WTC11 (cell line): ENCODE data around the gene TIGD3. TPM values are rescaled to one million over a fixed set of nuclear protein-coding genes. Genes with fewer than 3 reads are reported as not detected.

Experiments used
- ATAC-seq: fragments of 200-7000 bp; cut with Tn5 transposase; 2 replicates; pipeline ENCODE4 v1.10.0; 2021; ENCODE audit warnings: mild to moderate bottlenecking, moderate library complexity
- CTCF ChIA-PET: fragments of 300-600 bp; sonication (Branson Sonifier 250); formaldehyde crosslinking; loops from one replicate; lab custom pipeline; 2021; ENCODE audit warnings: antibody characterized with exemption; lab: Charles Lee
- POLR2A ChIA-PET: fragments of 350-600 bp; sonication (Branson Sonifier 250); formaldehyde crosslinking; loops from one replicate; lab custom pipeline; 2021; ENCODE audit warnings: antibody characterized with exemption; lab: Charles Lee
- DNase-seq: peaks from one replicate; pipeline ENCODE4 v3.0.0; 2021; ENCODE audit warnings: low spot score
- H3K27ac Mint-ChIP-seq: 2 replicates; pipeline ENCODE4 v1.8.0; 2021; ENCODE audit warnings: mixed read lengths
- H3K27me3 Mint-ChIP-seq: 2 replicates; pipeline ENCODE4 v1.8.0; 2021; ENCODE audit warnings: low read depth, mild to moderate bottlenecking, moderate library complexity, mixed read lengths
- H3K36me3 Mint-ChIP-seq: 2 replicates; pipeline ENCODE4 v1.8.0; 2021; ENCODE audit warnings: mixed read lengths
- H3K4me1 Mint-ChIP-seq: 2 replicates; pipeline ENCODE4 v1.8.0; 2022; ENCODE audit warnings: mixed read lengths
- H3K4me3 Mint-ChIP-seq: 2 replicates; pipeline ENCODE4 v1.8.0; 2021; ENCODE audit warnings: mild to moderate bottlenecking, moderate library complexity, mixed read lengths
- H3K9me3 Mint-ChIP-seq: 2 replicates; pipeline ENCODE4 v1.8.0; 2021; ENCODE audit warnings: mixed read lengths
- AFF4 ChIP-seq: sonication (generic); formaldehyde crosslinking; IDR thresholded peaks from 2 replicates; pipeline ENCODE4 v1.8.1; 2023; ENCODE audit warnings: mild to moderate bottlenecking, missing genetic modification reagents, borderline replicate concordance
- ATF1 ChIP-seq: sonication (generic); formaldehyde crosslinking; IDR thresholded peaks from 2 replicates; pipeline ENCODE4 v1.8.1; 2023; ENCODE audit warnings: mild to moderate bottlenecking, moderate library complexity, missing genetic modification reagents
- ATF6 ChIP-seq: sonication (generic); formaldehyde crosslinking; IDR thresholded peaks from 2 replicates; pipeline ENCODE4 v1.8.1; 2023; ENCODE audit warnings: mild to moderate bottlenecking, missing genetic modification reagents
- E2F4 ChIP-seq: sonication (generic); formaldehyde crosslinking; IDR thresholded peaks from 2 replicates; pipeline ENCODE4 v1.8.1; 2022; ENCODE audit warnings: low read depth, mild to moderate bottlenecking, moderate library complexity, missing genetic modification reagents, borderline replicate concordance
- EMX1 ChIP-seq: fragments of 250-450 bp; sonication (Bioruptor Pico); IDR thresholded peaks from 2 replicates; pipeline ENCODE4 v1.8.0; 2021; ENCODE audit warnings: mild to moderate bottlenecking
- ESRRA ChIP-seq: sonication (generic); formaldehyde crosslinking; IDR thresholded peaks from 2 replicates; pipeline ENCODE4 v1.8.1; 2022; ENCODE audit warnings: mild to moderate bottlenecking, missing genetic modification reagents, borderline replicate concordance
- GRHL2 ChIP-seq: fragments of 250-450 bp; sonication (Bioruptor Pico); IDR thresholded peaks from 2 replicates; pipeline ENCODE4 v1.8.0; 2022; ENCODE audit warnings: mild to moderate bottlenecking, moderate library complexity; ENCODE audit not compliant: insufficient replicate concordance, severe bottlenecking
- JUN ChIP-seq: sonication (generic); formaldehyde crosslinking; IDR thresholded peaks from 2 replicates; pipeline ENCODE4 v1.8.0; 2023; ENCODE audit warnings: mild to moderate bottlenecking, missing genetic modification reagents
- MAX ChIP-seq: sonication (generic); formaldehyde crosslinking; IDR thresholded peaks from 2 replicates; pipeline ENCODE4 v1.8.0; 2022; ENCODE audit warnings: mild to moderate bottlenecking, missing genetic modification reagents
- NFATC4 ChIP-seq: fragments of 250-450 bp; sonication (Bioruptor Pico); IDR thresholded peaks from 2 replicates; pipeline ENCODE4 v1.9.0; 2021; ENCODE audit warnings: mild to moderate bottlenecking
- NFYB ChIP-seq: sonication (generic); formaldehyde crosslinking; conservative IDR thresholded peaks from 2 replicates; pipeline ENCODE4 v1.8.0; 2022; ENCODE audit warnings: low read depth, missing genetic modification reagents
- NR3C1 ChIP-seq: sonication (generic); formaldehyde crosslinking; conservative IDR thresholded peaks from 2 replicates; pipeline ENCODE4 v1.8.1; 2023; ENCODE audit warnings: low read depth, mild to moderate bottlenecking, missing genetic modification reagents
- PREB ChIP-seq: sonication (generic); formaldehyde crosslinking; IDR thresholded peaks from 2 replicates; pipeline ENCODE4 v1.8.1; 2022; ENCODE audit warnings: mild to moderate bottlenecking, missing genetic modification reagents, moderate library complexity, borderline replicate concordance
- RELA ChIP-seq: sonication (generic); formaldehyde crosslinking; IDR thresholded peaks from 2 replicates; pipeline ENCODE4 v1.8.1; 2022; ENCODE audit warnings: missing genetic modification reagents, mild to moderate bottlenecking, borderline replicate concordance
- total RNA-seq: library from RNA; stranded (reverse); gene quantifications from 3 replicates; pipeline ENCODE4 v1.2.3, GENCODE V29; 2021
- TF ChIP-seq, protein P1 (sequence below): sonication (generic); formaldehyde crosslinking; IDR thresholded peaks from 2 replicates; pipeline ENCODE4 v1.8.1; 2023; ENCODE audit warnings: mild to moderate bottlenecking, missing genetic modification reagents, moderate library complexity
- TF ChIP-seq, protein P2 (sequence below): sonication (generic); formaldehyde crosslinking; IDR thresholded peaks from 2 replicates; pipeline ENCODE4 v1.8.0; 2023; ENCODE audit warnings: missing genetic modification reagents
- TF ChIP-seq, protein P3 (sequence below): sonication (generic); formaldehyde crosslinking; IDR thresholded peaks from 2 replicates; pipeline ENCODE4 v1.8.1; 2022; ENCODE audit warnings: low read depth, missing genetic modification reagents, borderline replicate concordance
- TF ChIP-seq, protein P4 (sequence below): fragments of 250-450 bp; sonication (Bioruptor Pico); IDR thresholded peaks from 2 replicates; pipeline ENCODE4 v1.9.0; 2021; ENCODE audit warnings: mild to moderate bottlenecking, borderline replicate concordance

The TIGD3 gene
- total RNA-seq, 1 experiment from 2014 or later: 1.9 TPM

GRCh38 chr11:65362966-65363365, 8.4 kb downstream of the TIGD3 start:
- no peak for ATAC-seq
- no peak overlapping the region for H3K4me3 Mint-ChIP-seq
- CTCF ChIA-PET: interaction anchor here (0.6 to 1.0 kb wide), 2 partner anchors 145 to 147 kb away, joined by 3 read pairs; no protein-coding TSS in a partner anchor
- no peak overlapping the region for H3K27ac Mint-ChIP-seq
- H3K4me1 Mint-ChIP-seq: peaks cover 9% of the 10 kb centered on the region; the same call in 1 of the 2 replicates
- H3K36me3 Mint-ChIP-seq: no peaks in the 10 kb centered on the region
- POLR2A ChIA-PET: no interaction called here
- no peaks in the 10 kb centered on the region for H3K9me3 Mint-ChIP-seq
- TF ChIP-seq GRHL2 (CRISPR knock-in tag) (no peak), ATF1 (CRISPR knock-in tag) (no peak), RELA (CRISPR knock-in tag) (no peak), NFYB (CRISPR knock-in tag) (no peak), EMX1 (no peak), ATF6 (CRISPR knock-in tag) (no peak), E2F4 (no peak), NR3C1 (CRISPR knock-in tag) (no peak), AFF4 (no peak), PREB (CRISPR knock-in tag) (no peak), ESRRA (no peak), NFATC4 (CRISPR knock-in tag) (no peak), MAX (CRISPR knock-in tag) (no peak), JUN (CRISPR knock-in tag) (no peak)
- TF ChIP-seq, protein P1, sequence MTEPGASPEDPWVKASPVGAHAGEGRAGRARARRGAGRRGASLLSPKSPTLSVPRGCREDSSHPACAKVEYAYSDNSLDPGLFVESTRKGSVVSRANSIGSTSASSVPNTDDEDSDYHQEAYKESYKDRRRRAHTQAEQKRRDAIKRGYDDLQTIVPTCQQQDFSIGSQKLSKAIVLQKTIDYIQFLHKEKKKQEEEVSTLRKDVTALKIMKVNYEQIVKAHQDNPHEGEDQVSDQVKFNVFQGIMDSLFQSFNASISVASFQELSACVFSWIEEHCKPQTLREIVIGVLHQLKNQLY (CRISPR knock-in tag): no peak
- TF ChIP-seq, protein P2, sequence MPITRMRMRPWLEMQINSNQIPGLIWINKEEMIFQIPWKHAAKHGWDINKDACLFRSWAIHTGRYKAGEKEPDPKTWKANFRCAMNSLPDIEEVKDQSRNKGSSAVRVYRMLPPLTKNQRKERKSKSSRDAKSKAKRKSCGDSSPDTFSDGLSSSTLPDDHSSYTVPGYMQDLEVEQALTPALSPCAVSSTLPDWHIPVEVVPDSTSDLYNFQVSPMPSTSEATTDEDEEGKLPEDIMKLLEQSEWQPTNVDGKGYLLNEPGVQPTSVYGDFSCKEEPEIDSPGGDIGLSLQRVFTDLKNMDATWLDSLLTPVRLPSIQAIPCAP (CRISPR knock-in tag): no peak
- TF ChIP-seq, protein P3, sequence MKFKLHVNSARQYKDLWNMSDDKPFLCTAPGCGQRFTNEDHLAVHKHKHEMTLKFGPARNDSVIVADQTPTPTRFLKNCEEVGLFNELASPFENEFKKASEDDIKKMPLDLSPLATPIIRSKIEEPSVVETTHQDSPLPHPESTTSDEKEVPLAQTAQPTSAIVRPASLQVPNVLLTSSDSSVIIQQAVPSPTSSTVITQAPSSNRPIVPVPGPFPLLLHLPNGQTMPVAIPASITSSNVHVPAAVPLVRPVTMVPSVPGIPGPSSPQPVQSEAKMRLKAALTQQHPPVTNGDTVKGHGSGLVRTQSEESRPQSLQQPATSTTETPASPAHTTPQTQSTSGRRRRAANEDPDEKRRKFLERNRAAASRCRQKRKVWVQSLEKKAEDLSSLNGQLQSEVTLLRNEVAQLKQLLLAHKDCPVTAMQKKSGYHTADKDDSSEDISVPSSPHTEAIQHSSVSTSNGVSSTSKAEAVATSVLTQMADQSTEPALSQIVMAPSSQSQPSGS (CRISPR knock-in tag): no peak
- TF ChIP-seq, protein P4, sequence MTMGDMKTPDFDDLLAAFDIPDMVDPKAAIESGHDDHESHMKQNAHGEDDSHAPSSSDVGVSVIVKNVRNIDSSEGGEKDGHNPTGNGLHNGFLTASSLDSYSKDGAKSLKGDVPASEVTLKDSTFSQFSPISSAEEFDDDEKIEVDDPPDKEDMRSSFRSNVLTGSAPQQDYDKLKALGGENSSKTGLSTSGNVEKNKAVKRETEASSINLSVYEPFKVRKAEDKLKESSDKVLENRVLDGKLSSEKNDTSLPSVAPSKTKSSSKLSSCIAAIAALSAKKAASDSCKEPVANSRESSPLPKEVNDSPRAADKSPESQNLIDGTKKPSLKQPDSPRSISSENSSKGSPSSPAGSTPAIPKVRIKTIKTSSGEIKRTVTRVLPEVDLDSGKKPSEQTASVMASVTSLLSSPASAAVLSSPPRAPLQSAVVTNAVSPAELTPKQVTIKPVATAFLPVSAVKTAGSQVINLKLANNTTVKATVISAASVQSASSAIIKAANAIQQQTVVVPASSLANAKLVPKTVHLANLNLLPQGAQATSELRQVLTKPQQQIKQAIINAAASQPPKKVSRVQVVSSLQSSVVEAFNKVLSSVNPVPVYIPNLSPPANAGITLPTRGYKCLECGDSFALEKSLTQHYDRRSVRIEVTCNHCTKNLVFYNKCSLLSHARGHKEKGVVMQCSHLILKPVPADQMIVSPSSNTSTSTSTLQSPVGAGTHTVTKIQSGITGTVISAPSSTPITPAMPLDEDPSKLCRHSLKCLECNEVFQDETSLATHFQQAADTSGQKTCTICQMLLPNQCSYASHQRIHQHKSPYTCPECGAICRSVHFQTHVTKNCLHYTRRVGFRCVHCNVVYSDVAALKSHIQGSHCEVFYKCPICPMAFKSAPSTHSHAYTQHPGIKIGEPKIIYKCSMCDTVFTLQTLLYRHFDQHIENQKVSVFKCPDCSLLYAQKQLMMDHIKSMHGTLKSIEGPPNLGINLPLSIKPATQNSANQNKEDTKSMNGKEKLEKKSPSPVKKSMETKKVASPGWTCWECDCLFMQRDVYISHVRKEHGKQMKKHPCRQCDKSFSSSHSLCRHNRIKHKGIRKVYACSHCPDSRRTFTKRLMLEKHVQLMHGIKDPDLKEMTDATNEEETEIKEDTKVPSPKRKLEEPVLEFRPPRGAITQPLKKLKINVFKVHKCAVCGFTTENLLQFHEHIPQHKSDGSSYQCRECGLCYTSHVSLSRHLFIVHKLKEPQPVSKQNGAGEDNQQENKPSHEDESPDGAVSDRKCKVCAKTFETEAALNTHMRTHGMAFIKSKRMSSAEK (CRISPR knock-in tag): no peak
- TF ChIP-seq, all 79 proteins: peak for 0
- DNase-seq: no peak
- peaks cover 4% of the 10 kb centered on the region; the same call in 1 of the 2 replicates for H3K27me3 Mint-ChIP-seq
